ENCODE results near the gene NCOA4.
"Not testable (repeated sequence)": the region's sequence is repeated elsewhere in the genome, so short reads cannot be mapped to it uniquely, and the experiment has no call there.

DNA sequence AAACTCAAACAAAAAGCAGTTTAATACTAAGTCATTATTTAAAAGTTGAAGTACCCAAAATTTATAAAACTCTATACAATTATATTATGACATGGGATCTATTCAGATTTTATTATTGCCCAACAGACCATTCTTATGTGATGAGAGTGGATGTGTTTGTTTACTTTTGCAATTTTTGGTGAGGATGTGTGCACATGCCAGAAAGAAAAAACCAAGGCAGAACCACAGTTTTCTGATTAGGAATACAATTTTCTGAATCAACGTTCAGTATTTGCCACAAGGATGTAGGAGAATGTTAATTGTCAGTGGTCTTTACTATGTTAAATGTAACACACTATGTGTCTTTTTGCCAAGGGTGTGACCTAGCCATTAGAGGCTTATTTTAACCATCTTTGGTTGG lies 49.1 kb downstream of the NCOA4 start:
- TF ChIP-seq CTCF, POLR2A (IDR thresholded peaks at IDR 0.05): not testable (repeated sequence)

All from right lobe of liver (tissue), 4 donors.